HCT116 (cell line): ENCODE measurements around the gene GNB1L. TPM values are rescaled to one million over a fixed set of nuclear protein-coding genes. Genes with fewer than 3 reads are reported as not detected.

Experiments used
- ATAC-seq: fragments of 200-7000 bp; cut with Tn5 transposase; 2 replicates; pipeline ENCODE4 v1.9.1; 2020; ENCODE audit warnings: mild to moderate bottlenecking, moderate library complexity
- BruUV-seq: library from RNA; stranded (reverse); fragments of 400-500 nt; replicated peaks from 2 replicates; lab custom pipeline; 2021; lab: Mats Ljungman, UMichigan
- CTCF ChIA-PET: fragments of 300-600 bp; sonication (Branson Sonifier 250); formaldehyde crosslinking; loops from one replicate; lab custom pipeline; 2021; ENCODE audit warnings: antibody characterized with exemption; lab: Charles Lee
- POLR2A ChIA-PET: fragments of 300-600, 350-600 bp; sonication (Branson Sonifier 250); formaldehyde crosslinking; loops from one replicate; lab custom pipeline; 2021; ENCODE audit warnings: antibody characterized with exemption; lab: Charles Lee
- RAD21 ChIA-PET, 2 experiments: fragments of 300-600 bp; sonication (Branson Sonifier 250); formaldehyde crosslinking; loops; one replicate each; lab custom pipeline; 2023; ENCODE audit warnings: low total read pairs in 2 of 2; ENCODE audit not compliant: uncharacterized antibody in 2 of 2, unreplicated experiment in 2 of 2, low non-redundant PET in 1 of 2; lab: Charles Lee
- DNase-seq: peaks from one replicate; pipeline ENCODE4 v3.0.0-alpha.2; 2010; ENCODE audit warnings: low read depth, low spot score
- H2AFZ ChIP-seq: fragments of 200-600 bp; shearing (Covaris generic), sonication (generic); 2 replicates; pipeline ENCODE4 v1.6.1; 2017; ENCODE audit warnings: low read depth, mixed run types, mixed read lengths, antibody characterized with exemption, low read length; ENCODE audit not compliant: poor library complexity, severe bottlenecking
- H3K27ac ChIP-seq: 2 replicates; pipeline ENCODE4 v1.5.1; 2012; ENCODE audit warnings: low read depth, low read length
- H3K27me3 ChIP-seq: fragments of 200-600 bp; sonication (generic); 2 replicates; pipeline ENCODE4 v1.6.1; 2016; ENCODE audit warnings: mixed run types, low read length, mixed read lengths; ENCODE audit not compliant: insufficient read depth
- H3K36me3 ChIP-seq, 2 experiments: fragments of 200-500 bp in 1 of 2; fragments of 200-600 bp in 1 of 2; sonication (Bioruptor generic) in 1 of 2; sonication (generic) in 1 of 2; 2 replicates each; pipeline versions ENCODE4 v1.5.1 to v1.6.1; 2014 to 2016; ENCODE audit warnings: low read length in 2 of 2, inconsistent platforms in 1 of 2, mixed read lengths in 1 of 2, mixed run types in 1 of 2; ENCODE audit not compliant: insufficient read depth in 2 of 2, control insufficient read depth in 1 of 2
- H3K4me1 ChIP-seq, 2 experiments: fragments of 200-600 bp in 1 of 2; sonication (generic) in 1 of 2; 2 replicates each; pipeline versions ENCODE4 v1.5.1 to v1.6.1; 2012 to 2017; ENCODE audit warnings: low read length in 2 of 2, inconsistent platforms in 1 of 2, mild to moderate bottlenecking in 1 of 2, mixed read lengths in 1 of 2, mixed run types in 1 of 2, moderate library complexity in 1 of 2; ENCODE audit not compliant: insufficient read depth in 2 of 2, control insufficient read depth in 1 of 2
- H3K4me2 ChIP-seq: fragments of 200-600 bp; sonication (generic); 2 replicates; pipeline ENCODE4 v1.6.1; 2017; ENCODE audit warnings: mixed run types, low read length, mixed read lengths
- H3K4me3 ChIP-seq, 2 experiments: fragments of 200-600 bp in 1 of 2; sonication (generic) in 1 of 2; replicated peaks in 1 of 2; 2 replicates each; pipeline ENCODE4 v1.5.1; 2011 to 2016; ENCODE audit warnings: low read length in 2 of 2, control low read depth in 1 of 2, low read depth in 1 of 2, mild to moderate bottlenecking in 1 of 2, mixed read lengths in 1 of 2, mixed run types in 1 of 2
- H3K79me2 ChIP-seq: fragments of 200-600 bp; sonication (generic); 2 replicates; pipeline ENCODE4 v1.6.1; 2017; ENCODE audit warnings: mild to moderate bottlenecking, mixed run types, low read length, moderate library complexity, mixed read lengths; ENCODE audit not compliant: insufficient read depth
- H3K9ac ChIP-seq: fragments of 200-600 bp; sonication (generic); 2 replicates; pipeline ENCODE4 v1.6.1; 2016; ENCODE audit warnings: low read length, mixed read lengths
- H3K9me2 ChIP-seq: fragments of 200-600 bp; sonication (generic), shearing (Covaris generic); 2 replicates; pipeline ENCODE4 v1.6.1; 2017; ENCODE audit warnings: mixed run types, mild to moderate bottlenecking, moderate library complexity; ENCODE audit not compliant: insufficient read depth
- H3K9me3 ChIP-seq, 2 experiments: fragments of 200-500 bp in 1 of 2; fragments of 200-600 bp in 1 of 2; sonication (Bioruptor generic) in 1 of 2; sonication (generic) in 1 of 2; 2 replicates each; pipeline ENCODE4 v1.6.1; 2014 to 2017; ENCODE audit warnings: low read length in 2 of 2, mixed read lengths in 2 of 2, inconsistent platforms in 1 of 2, low read depth in 1 of 2, mild to moderate bottlenecking in 1 of 2, mixed run types in 1 of 2, moderate library complexity in 1 of 2; ENCODE audit not compliant: control insufficient read depth in 1 of 2, insufficient read depth in 1 of 2
- H4K20me1 ChIP-seq: fragments of 200-600 bp; sonication (generic), shearing (Covaris generic); 2 replicates; pipeline ENCODE4 v1.6.1; 2017; ENCODE audit warnings: mixed run types, mild to moderate bottlenecking, moderate library complexity; ENCODE audit not compliant: insufficient read depth
- CBX3 ChIP-seq: IDR thresholded peaks from 2 replicates; pipeline ENCODE4 v1.6.1; 2012; ENCODE audit warnings: low read depth
- FOSL1 ChIP-seq: IDR thresholded peaks from 2 replicates; pipeline ENCODE4 v1.6.1; 2012; ENCODE audit warnings: low read depth
- SP1 ChIP-seq: IDR thresholded peaks from 2 replicates; pipeline ENCODE4 v1.6.1; 2012; ENCODE audit warnings: low read depth
- YY1 ChIP-seq: IDR thresholded peaks from 2 replicates; pipeline ENCODE4 v1.6.1; 2011; ENCODE audit warnings: low read length, low read depth, moderate library complexity, mild to moderate bottlenecking; ENCODE audit not compliant: insufficient replicate concordance; ENCODE audit errors: extremely low read depth
- intact Hi-C: fragments of 100-400 bp; cut with micrococcal nuclease; formaldehyde crosslinking; loops from 2 replicates; pipeline ENCODE4 v1.10.0; 2022
- total RNA-seq: library from RNA; stranded (reverse); gene quantifications from one replicate; pipeline ENCODE4 v1.2.1, GENCODE V29; 2021; ENCODE audit not compliant: unreplicated experiment
- TF ChIP-seq, protein P1 (sequence below): IDR thresholded peaks from 2 replicates; pipeline ENCODE4 v1.6.1; 2012; ENCODE audit warnings: low read depth

Gene GNB1L
- total RNA-seq, 1 experiment from 2014 or later = 12.1 TPM

DNA sequence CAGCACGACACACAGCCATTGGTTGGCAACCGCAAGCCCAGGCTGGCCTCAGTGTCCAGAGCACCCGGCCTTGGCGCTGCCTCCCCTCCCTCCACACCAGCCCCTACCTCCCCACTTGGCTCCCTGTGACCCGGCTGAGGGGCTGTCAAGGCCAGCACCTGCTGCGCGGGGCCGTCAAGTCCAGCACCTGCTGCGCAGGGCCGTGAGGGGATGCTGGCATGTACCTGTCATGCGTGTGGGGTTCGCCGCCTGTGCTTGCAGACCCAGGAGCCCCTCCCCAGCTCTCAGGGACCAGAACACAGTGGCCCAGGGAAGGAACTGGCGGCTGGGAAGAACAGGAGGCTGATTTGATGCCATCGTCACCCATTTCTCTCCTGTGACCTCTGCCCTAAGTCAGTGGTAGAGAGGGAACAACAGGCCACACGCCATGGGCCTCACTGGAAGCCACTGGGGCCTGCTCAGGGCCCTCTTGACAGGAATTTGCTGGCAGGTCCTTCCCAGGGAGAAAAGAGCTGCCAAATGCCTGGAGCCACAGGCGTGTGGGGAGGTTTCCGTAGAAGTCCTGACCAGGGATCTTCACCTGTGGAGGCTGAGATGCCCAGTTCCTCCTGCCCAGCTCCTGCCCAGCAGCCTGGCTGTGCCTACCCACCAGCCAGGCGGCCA is 56.5 kb downstream of the GNB1L start:
- ATAC-seq = no peak
- CTCF ChIA-PET = no interaction called here
- no peaks in the 10 kb centered on the region for H3K9me3 ChIP-seq

More for the DNA sequence above, 56.5 kb downstream of the GNB1L start:
- no peaks in the 10 kb centered on the region for H3K36me3 ChIP-seq
- no peak overlapping the region for H3K27ac ChIP-seq
- no peak overlapping the region for H2AFZ ChIP-seq
- ChIA-PET RAD21 (no interaction called here), POLR2A (no interaction called here)
- H3K79me2 ChIP-seq = no peaks in the 10 kb centered on the region
- intact Hi-C loops = no loop called here
- no peak for TF ChIP-seq SP1
- TF ChIP-seq, protein P1, sequence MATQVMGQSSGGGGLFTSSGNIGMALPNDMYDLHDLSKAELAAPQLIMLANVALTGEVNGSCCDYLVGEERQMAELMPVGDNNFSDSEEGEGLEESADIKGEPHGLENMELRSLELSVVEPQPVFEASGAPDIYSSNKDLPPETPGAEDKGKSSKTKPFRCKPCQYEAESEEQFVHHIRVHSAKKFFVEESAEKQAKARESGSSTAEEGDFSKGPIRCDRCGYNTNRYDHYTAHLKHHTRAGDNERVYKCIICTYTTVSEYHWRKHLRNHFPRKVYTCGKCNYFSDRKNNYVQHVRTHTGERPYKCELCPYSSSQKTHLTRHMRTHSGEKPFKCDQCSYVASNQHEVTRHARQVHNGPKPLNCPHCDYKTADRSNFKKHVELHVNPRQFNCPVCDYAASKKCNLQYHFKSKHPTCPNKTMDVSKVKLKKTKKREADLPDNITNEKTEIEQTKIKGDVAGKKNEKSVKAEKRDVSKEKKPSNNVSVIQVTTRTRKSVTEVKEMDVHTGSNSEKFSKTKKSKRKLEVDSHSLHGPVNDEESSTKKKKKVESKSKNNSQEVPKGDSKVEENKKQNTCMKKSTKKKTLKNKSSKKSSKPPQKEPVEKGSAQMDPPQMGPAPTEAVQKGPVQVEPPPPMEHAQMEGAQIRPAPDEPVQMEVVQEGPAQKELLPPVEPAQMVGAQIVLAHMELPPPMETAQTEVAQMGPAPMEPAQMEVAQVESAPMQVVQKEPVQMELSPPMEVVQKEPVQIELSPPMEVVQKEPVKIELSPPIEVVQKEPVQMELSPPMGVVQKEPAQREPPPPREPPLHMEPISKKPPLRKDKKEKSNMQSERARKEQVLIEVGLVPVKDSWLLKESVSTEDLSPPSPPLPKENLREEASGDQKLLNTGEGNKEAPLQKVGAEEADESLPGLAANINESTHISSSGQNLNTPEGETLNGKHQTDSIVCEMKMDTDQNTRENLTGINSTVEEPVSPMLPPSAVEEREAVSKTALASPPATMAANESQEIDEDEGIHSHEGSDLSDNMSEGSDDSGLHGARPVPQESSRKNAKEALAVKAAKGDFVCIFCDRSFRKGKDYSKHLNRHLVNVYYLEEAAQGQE = no peak
- TF ChIP-seq CBX3 = no peak
- TF ChIP-seq YY1 = no peak
- TF ChIP-seq FOSL1 = no peak
- no peaks in the 10 kb centered on the region for H3K27me3 ChIP-seq
- BruUV-seq = no TSS peak
- H4K20me1 ChIP-seq = no peaks in the 10 kb centered on the region
- no peak overlapping the region for H3K4me3 ChIP-seq
- peaks cover 0 to 4% of the 10 kb centered on the region in 2 experiments; a peak in 1 of 4 replicates for H3K4me1 ChIP-seq
- H3K4me2 ChIP-seq = no peak overlapping the region
- no peak overlapping the region for H3K9ac ChIP-seq
- no peaks in the 10 kb centered on the region for H3K9me2 ChIP-seq
- DNase-seq = no peak
